Body of pancreas (tissue), 4 donors: Measurements from ENCODE around the gene ARID1B. TPM values are rescaled to one million over a fixed set of nuclear protein-coding genes. Genes with fewer than 3 reads are reported as not detected.
A peak's percentile ranks its signal among the peaks of the same experiment; 100 is the strongest.

Experiments
- ATAC-seq: fragments of 150-250 bp; one replicate; pipeline ENCODE4 v1.9.1; 2016
- DNase-seq, 4 donors: peaks; one replicate each; pipeline ENCODE4 v3.0.0-alpha.2; 2019
- H3K27ac ChIP-seq, 4 donors: fragments of 200-600 bp; sonication (generic); 1 replicate in 3 of 4; 2 replicates in 1 of 4; pipeline versions ENCODE4 v1.5.1 to v1.6.1; 2016 to 2019; ENCODE audit warnings: mild to moderate bottlenecking in 1 of 4, mixed read lengths in 1 of 4, moderate library complexity in 1 of 4
- H3K27me3 ChIP-seq, 2 donors: fragments of 200-600 bp; sonication (generic); one replicate each; pipeline ENCODE4 v1.6.0; 2016; ENCODE audit warnings: mild to moderate bottlenecking in 1 of 2
- H3K36me3 ChIP-seq, 2 donors: fragments of 200-600 bp; sonication (generic); replicated peaks in 1 of 2; 2 replicates each; pipeline ENCODE4 v1.5.1; 2016; ENCODE audit warnings: low read depth in 2 of 2; ENCODE audit not compliant: insufficient read depth in 1 of 2
- H3K4me1 ChIP-seq: fragments of 200-600 bp; sonication (generic); one replicate; pipeline ENCODE4 v1.6.0; 2016
- H3K4me3 ChIP-seq, 2 donors: fragments of 200-600 bp; sonication (generic); 1 replicate in 1 of 2; 2 replicates in 1 of 2; pipeline ENCODE4 v1.5.1; 2016 to 2019
- H3K9me3 ChIP-seq, 3 donors: fragments of 200-600 bp; sonication (generic); 1 replicate in 2 of 3; 2 replicates in 1 of 3; pipeline ENCODE4 v1.5.1; 2016
- POLR2A ChIP-seq, 3 donors: fragments of 450-650 bp; IDR thresholded peaks; one replicate each; pipeline ENCODE4 v1.6.1; 2016; ENCODE audit warnings: antibody characterized with exemption in 3 of 3, mild to moderate bottlenecking in 2 of 3
- WGBS, 2 donors: methylation state at CpG; one replicate each; pipeline ENCODE4 v1.1.5; 2017; 5-methylcytosine and 5-hydroxymethylcytosine counted together
- intact Hi-C: fragments of 100-400 bp; cut with DNase I; formaldehyde crosslinking; loops from one replicate; pipeline ENCODE4 v1.15.1; 2023
- total RNA-seq, 2 donors: library from RNA; depleted of rRNA; stranded (reverse); fragments of >200 nt; gene quantifications; one replicate each; pipeline ENCODE4 v1.1.0, GENCODE V29; 2016
- TF ChIP-seq, protein P1 (sequence below), 7 experiments: fragments of 450-650 bp in 4 of 7; fragments of 200-600 bp in 3 of 7; sonication (generic) in 3 of 7; IDR thresholded peaks; one replicate each; pipeline ENCODE4 v1.5.1; 2016 to 2019; ENCODE audit warnings: antibody characterized with exemption in 7 of 7

The ARID1B gene
- total RNA-seq, 2 donors from 2014 or later, result 71.5 to 85.1 TPM

DNA sequence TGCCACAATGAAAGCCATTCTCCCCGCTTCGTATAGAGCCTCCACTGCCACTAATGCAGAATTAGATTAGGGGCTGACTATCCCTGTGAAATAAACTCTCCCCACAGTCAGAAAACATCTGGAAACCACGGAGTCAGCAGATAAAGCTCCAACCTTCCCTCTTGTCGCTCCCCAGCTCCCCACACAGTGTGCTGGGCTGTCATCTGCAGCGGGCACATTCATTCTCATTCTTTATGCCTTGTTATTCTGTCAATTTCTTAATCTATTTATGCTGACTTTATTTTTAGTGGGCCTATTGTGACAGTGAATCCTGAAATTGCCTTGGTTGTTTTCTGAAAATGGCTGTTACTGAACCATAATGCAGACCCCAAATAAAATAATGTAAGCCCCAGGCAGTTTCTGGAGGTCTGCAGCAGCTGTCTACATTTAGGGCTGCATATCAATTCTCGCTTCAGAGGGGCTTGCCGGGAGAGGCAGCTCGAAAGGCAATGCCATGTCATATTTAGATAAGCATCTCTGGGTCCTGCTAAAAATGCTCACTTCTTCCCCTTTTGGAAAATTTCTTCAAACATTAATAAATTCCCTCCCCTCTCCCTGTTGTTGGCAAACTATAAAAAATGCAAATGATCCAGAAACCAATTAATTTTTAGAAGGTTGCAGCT lies 474.5 kb downstream of the ARID1B start:
- Histone ChIP-seq H3K9me3 (no peaks in the 10 kb centered on the region), H3K27me3 (no peaks in the 10 kb centered on the region), H3K27ac (no peak overlapping the region), H3K4me3 (no peak overlapping the region), H3K36me3 (no peaks in the 10 kb centered on the region), H3K4me1 (no peaks in the 10 kb centered on the region)
- intact Hi-C loops, result no loop called here
- TF ChIP-seq POLR2A (IDR thresholded peaks at IDR 0.05), result no peak
- TF ChIP-seq, protein P1, sequence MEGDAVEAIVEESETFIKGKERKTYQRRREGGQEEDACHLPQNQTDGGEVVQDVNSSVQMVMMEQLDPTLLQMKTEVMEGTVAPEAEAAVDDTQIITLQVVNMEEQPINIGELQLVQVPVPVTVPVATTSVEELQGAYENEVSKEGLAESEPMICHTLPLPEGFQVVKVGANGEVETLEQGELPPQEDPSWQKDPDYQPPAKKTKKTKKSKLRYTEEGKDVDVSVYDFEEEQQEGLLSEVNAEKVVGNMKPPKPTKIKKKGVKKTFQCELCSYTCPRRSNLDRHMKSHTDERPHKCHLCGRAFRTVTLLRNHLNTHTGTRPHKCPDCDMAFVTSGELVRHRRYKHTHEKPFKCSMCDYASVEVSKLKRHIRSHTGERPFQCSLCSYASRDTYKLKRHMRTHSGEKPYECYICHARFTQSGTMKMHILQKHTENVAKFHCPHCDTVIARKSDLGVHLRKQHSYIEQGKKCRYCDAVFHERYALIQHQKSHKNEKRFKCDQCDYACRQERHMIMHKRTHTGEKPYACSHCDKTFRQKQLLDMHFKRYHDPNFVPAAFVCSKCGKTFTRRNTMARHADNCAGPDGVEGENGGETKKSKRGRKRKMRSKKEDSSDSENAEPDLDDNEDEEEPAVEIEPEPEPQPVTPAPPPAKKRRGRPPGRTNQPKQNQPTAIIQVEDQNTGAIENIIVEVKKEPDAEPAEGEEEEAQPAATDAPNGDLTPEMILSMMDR (IDR thresholded peaks at IDR 0.05), result no peak
- ATAC-seq (no peak), DNase-seq (no peak)
- WGBS, 2 donors, result 75 to 83% methylated on average over 8 of the region's 8 CpGs

DNA sequence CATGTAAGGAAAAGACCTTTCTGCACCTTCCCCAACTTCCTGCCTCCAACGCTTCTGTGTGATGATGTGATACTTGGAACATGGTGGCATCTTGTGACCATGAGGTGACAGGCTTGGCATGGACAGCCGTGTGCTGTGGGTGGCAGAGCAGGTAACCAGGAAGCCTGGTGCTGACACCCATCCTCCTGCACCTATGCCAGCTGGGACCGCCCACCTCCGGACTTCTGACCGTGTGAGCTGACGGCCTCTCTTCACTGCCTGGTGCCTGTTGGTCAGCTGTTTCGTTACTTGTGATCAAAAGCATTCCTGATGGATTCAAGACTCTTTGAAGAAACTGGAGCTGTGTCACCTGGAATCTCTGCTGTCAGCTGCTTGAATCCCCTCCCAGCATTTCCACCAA lies 475.8 kb downstream of the ARID1B start:
- ATAC-seq, result peak; percentile 53
- intact Hi-C loops, result no loop called here
- no peaks in the 10 kb centered on the region for H3K9me3 ChIP-seq
- no peak overlapping the region for H3K4me3 ChIP-seq
- WGBS, 2 donors, result 63 to 76% methylated on average over 6 to 7 of the region's 7 CpGs
- DNase-seq, result peak in 2 of 4 donors; percentile 22 to 42
- no peaks in the 10 kb centered on the region for H3K36me3 ChIP-seq
- H3K27ac ChIP-seq, result peak overlapping the region in 2 of 4 donors; percentile 21 to 68
- no peak for TF ChIP-seq POLR2A (IDR thresholded peaks at IDR 0.05)
- TF ChIP-seq, protein P1 (IDR thresholded peaks at IDR 0.05), result no peak
- H3K4me1 ChIP-seq, result no peaks in the 10 kb centered on the region
- H3K27me3 ChIP-seq, result no peaks in the 10 kb centered on the region

DNA sequence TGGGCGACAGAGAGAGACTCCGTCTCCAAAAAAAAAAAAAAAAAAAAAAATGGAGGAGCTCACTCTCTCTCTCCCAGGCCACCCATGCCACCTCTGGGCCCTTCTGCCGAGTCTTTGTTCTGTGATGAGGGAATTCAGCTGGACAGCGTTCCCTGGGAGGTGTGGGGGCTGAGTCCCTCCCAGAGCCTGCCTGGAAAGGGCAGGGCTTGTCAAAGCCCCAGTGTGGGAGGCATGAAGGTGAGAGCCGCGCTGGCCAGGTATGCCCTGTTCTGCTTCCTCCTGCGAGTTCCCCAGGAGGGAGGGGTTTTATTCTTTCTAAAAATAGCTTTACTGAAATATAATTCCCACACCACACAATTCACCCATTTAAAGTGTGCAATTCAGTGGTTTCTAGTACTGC lies 476.5 kb downstream of the ARID1B start:
- 58 to 63% methylated on average over 7 of the region's 7 CpGs for WGBS, 2 donors
- no peaks in the 10 kb centered on the region for H3K9me3 ChIP-seq
- TF ChIP-seq, protein P1 (IDR thresholded peaks at IDR 0.05), result no peak
- TF ChIP-seq POLR2A (IDR thresholded peaks at IDR 0.05), result peak in 2 of 3 donors; percentile 32 to 53
- no peak overlapping the region for H3K4me3 ChIP-seq
- intact Hi-C loops, result no loop called here
- no peaks in the 10 kb centered on the region for H3K4me1 ChIP-seq
- H3K27ac ChIP-seq, result peak overlapping the region in 2 of 4 donors; percentile 21 to 68
- DNase-seq, result peak in 3 of 4 donors; percentile 43 to 60 (median 45)
- H3K27me3 ChIP-seq, result no peaks in the 10 kb centered on the region
- H3K36me3 ChIP-seq, result no peaks in the 10 kb centered on the region
- peak; percentile 75 for ATAC-seq

DNA sequence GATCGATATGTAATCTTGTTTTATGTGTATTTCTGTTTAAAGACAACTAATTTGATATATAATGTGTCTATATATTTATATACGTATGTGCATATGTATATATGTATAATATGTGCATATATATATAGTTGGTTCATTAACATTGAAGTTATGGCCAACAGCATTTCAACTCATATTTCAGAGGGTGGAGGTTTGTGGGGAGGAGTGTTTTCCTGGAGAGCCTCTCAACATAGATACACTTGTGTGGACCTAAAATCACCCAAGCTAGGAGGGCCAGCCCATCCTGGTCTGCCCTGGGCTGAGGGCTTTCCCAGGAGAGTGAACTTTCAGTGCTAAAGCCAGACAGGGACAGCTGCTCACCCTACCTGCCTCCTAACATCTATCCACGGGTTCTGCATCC lies 477.4 kb downstream of the ARID1B start:
- DNase-seq (no peak), ATAC-seq (no peak)
- intact Hi-C loops, result no loop called here
- Histone ChIP-seq H3K4me1 (no peaks in the 10 kb centered on the region), H3K9me3 (no peaks in the 10 kb centered on the region), H3K36me3 (no peaks in the 10 kb centered on the region), H3K27me3 (no peaks in the 10 kb centered on the region), H3K27ac (peak overlapping the region in 1 of 4 donors; percentile 68), H3K4me3 (no peak overlapping the region)
- TF ChIP-seq POLR2A (IDR thresholded peaks at IDR 0.05), result no peak
- TF ChIP-seq, protein P1 (IDR thresholded peaks at IDR 0.05), result no peak
- 65 to 78% methylated on average over 3 of the region's 3 CpGs for WGBS, 2 donors

DNA sequence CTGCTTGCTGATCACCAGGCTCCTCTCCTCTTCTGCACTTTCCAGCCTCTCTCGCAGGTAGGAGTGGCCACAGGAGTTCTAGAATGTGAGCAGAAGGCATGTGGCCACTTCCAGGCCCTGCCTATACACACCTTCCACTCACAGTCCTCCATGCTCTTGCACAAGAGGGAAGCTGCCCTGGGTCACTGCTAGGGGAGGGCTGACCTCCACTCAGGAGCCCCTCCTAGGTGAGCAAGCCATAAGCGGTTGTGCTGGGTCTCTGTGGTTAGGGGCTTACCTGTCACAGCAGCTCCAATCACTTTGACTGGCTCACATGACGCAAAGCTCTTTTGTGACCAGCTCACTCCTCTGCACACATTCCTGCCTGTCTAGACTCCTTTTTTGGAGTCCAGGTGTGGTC lies 477.9 kb downstream of the ARID1B start:
- Histone ChIP-seq H3K36me3 (no peaks in the 10 kb centered on the region), H3K27ac (no peak overlapping the region), H3K4me3 (no peak overlapping the region), H3K27me3 (no peaks in the 10 kb centered on the region), H3K4me1 (no peaks in the 10 kb centered on the region), H3K9me3 (no peaks in the 10 kb centered on the region)
- TF ChIP-seq, protein P1 (IDR thresholded peaks at IDR 0.05), result no peak
- TF ChIP-seq POLR2A (IDR thresholded peaks at IDR 0.05), result no peak
- intact Hi-C loops, result no loop called here
- ATAC-seq (no peak), DNase-seq (no peak)
- WGBS, 2 donors, result 80 to 88% methylated on average over 1 to 3 of the region's 3 CpGs
